A549 (cell line): ENCODE measurements around the gene TFCP2. TPM values are rescaled to one million over a fixed set of nuclear protein-coding genes. Genes with fewer than 3 reads are reported as not detected.

Experiments
- ATAC-seq, 2 experiments: fragments of 200-7000 bp in 1 of 2; fragments of >200 bp in 1 of 2; cut with Nextera tagmentation in 1 of 2; cut with Tn5 transposase in 1 of 2; 3 replicates each; pipeline versions ENCODE4 v1.8.0 to v1.9.1; 2018 to 2020; ENCODE audit warnings: mild to moderate bottlenecking in 1 of 2, moderate library complexity in 1 of 2
- CTCF ChIA-PET: fragments of 300-600 bp; sonication (Branson Sonifier 250); formaldehyde crosslinking; extraction: SDS; loops from one replicate; lab custom pipeline; 2021; ENCODE audit warnings: antibody characterized with exemption, inconsistent platforms; lab: Yijun Ruan, JAX
- POLR2A ChIA-PET: fragments of 350-600 bp; formaldehyde crosslinking; extraction: SDS; loops from one replicate; lab custom pipeline; 2021; ENCODE audit warnings: antibody characterized with exemption, inconsistent platforms; lab: Yijun Ruan, JAX
- DNase-seq, 2 experiments: peaks; one replicate each; pipeline versions ENCODE4 v3.0.0 to v3.0.0-alpha.2; 2011 to 2016; ENCODE audit warnings: low read depth in 1 of 2, low spot score in 1 of 2
- FAIRE-seq: peaks from 2 replicates; lab custom pipeline; 2011; peaks lifted over from hg19 to GRCh38; lab: Jason Lieb, UNC
- H3K27ac ChIP-seq, 2 experiments: fragments of >200 bp; sonication (Bioruptor Twin); formaldehyde crosslinking; 3 replicates each; pipeline ENCODE4 v1.5.1; 2016 to 2017
- H3K4me1 ChIP-seq: fragments of >200 bp; sonication (Bioruptor Twin); formaldehyde crosslinking; 3 replicates; pipeline ENCODE4 v1.6.1; 2016
- H3K4me2 ChIP-seq: fragments of >200 bp; sonication (Bioruptor Twin); formaldehyde crosslinking; 3 replicates; pipeline ENCODE4 v1.6.1; 2016
- H3K4me3 ChIP-seq: fragments of >200 bp; sonication (Bioruptor Twin); formaldehyde crosslinking; 3 replicates; pipeline ENCODE4 v1.5.1; 2016
- H3K9me3 ChIP-seq: fragments of >200 bp; sonication (Bioruptor Twin); formaldehyde crosslinking; 3 replicates; pipeline ENCODE4 v1.6.1; 2016
- BHLHE40 ChIP-seq: IDR thresholded peaks from 2 replicates; pipeline ENCODE4 v1.6.1; 2012; ENCODE audit warnings: low read depth, low read length, inconsistent platforms
- CBX2 ChIP-seq: fragments of 200-600 bp; sonication (generic); IDR thresholded peaks from 2 replicates; pipeline ENCODE4 v1.6.1; 2016; ENCODE audit warnings: low read depth, mild to moderate bottlenecking, borderline replicate concordance
- CEBPB ChIP-seq, 2 experiments: fragments of >200 bp in 1 of 2; sonication (Bioruptor Twin) in 1 of 2; formaldehyde crosslinking in 1 of 2; IDR thresholded peaks; 2 replicates each; pipeline ENCODE4 v1.6.1; 2012 to 2016
- CHD4 ChIP-seq: fragments of 200-600 bp; sonication (generic); IDR thresholded peaks from 2 replicates; pipeline ENCODE4 v1.6.1; 2016; ENCODE audit warnings: antibody characterized with exemption, mild to moderate bottlenecking, borderline replicate concordance
- FOXS1 ChIP-seq: fragments of 250-450 bp; sonication (Bioruptor Pico); IDR thresholded peaks from 2 replicates; pipeline ENCODE4 v1.5.0; 2020; ENCODE audit warnings: mild to moderate bottlenecking, moderate library complexity
- GATA3 ChIP-seq: IDR thresholded peaks from 2 replicates; pipeline ENCODE4 v1.6.1; 2012; ENCODE audit warnings: borderline replicate concordance
- HEYL ChIP-seq: fragments of 250-450 bp; sonication (Bioruptor Pico); IDR thresholded peaks from 2 replicates; pipeline ENCODE4 v1.8.0; 2021; ENCODE audit warnings: mild to moderate bottlenecking, moderate library complexity
- HOXA7 ChIP-seq: fragments of 250-450 bp; sonication (Bioruptor Pico); IDR thresholded peaks from 2 replicates; pipeline ENCODE4 v1.5.0; 2020; ENCODE audit warnings: mild to moderate bottlenecking, moderate library complexity
- HOXB13 ChIP-seq: fragments of 250-450 bp; sonication (Bioruptor Pico); IDR thresholded peaks from 2 replicates; pipeline ENCODE4 v1.5.0; 2020; ENCODE audit warnings: low read depth, mild to moderate bottlenecking, moderate library complexity
- JUNB ChIP-seq: fragments of >200 bp; sonication (Bioruptor Twin); formaldehyde crosslinking; IDR thresholded peaks from 2 replicates; pipeline ENCODE4 v1.6.1; 2016
- KDM5A ChIP-seq: fragments of 200-600 bp; sonication (generic); IDR thresholded peaks from 2 replicates; pipeline ENCODE4 v1.6.1; 2016; ENCODE audit warnings: antibody characterized with exemption, mild to moderate bottlenecking
- MAFK ChIP-seq: fragments of 450-650 bp; IDR thresholded peaks from 2 replicates; pipeline ENCODE4 v1.6.1; 2014; ENCODE audit not compliant: partially characterized antibody
- NFE2L2 ChIP-seq: fragments of 150-350 bp; conservative IDR thresholded peaks from 2 replicates; pipeline ENCODE4 v1.6.1; 2014; ENCODE audit warnings: low read length
- NPAS2 ChIP-seq: fragments of 250-450 bp; sonication (Bioruptor Pico); IDR thresholded peaks from 2 replicates; pipeline ENCODE4 v1.8.0; 2022; ENCODE audit warnings: mild to moderate bottlenecking, moderate library complexity, borderline replicate concordance
- PHF8 ChIP-seq: fragments of 200-600 bp; sonication (generic); IDR thresholded peaks from 2 replicates; pipeline ENCODE4 v1.6.1; 2016; ENCODE audit warnings: low read depth, mild to moderate bottlenecking, antibody characterized with exemption, moderate library complexity, borderline replicate concordance
- POLR2A ChIP-seq: IDR thresholded peaks from 2 replicates; pipeline ENCODE4 v1.6.1; 2012; ENCODE audit warnings: mild to moderate bottlenecking, low read length
- RAD21 ChIP-seq, 2 experiments: fragments of >200 bp in 1 of 2; sonication (Bioruptor Twin) in 1 of 2; formaldehyde crosslinking in 1 of 2; IDR thresholded peaks in 1 of 2; conservative IDR thresholded peaks in 1 of 2; 2 replicates in 1 of 2; 3 replicates in 1 of 2; pipeline ENCODE4 v1.6.1; 2012 to 2018; ENCODE audit warnings: inconsistent platforms in 1 of 2
- RFX5 ChIP-seq: fragments of 450-650 bp; IDR thresholded peaks from 2 replicates; pipeline ENCODE4 v1.7.1; 2014; ENCODE audit warnings: antibody characterized with exemption, mild to moderate bottlenecking, moderate library complexity
- RNF2 ChIP-seq: fragments of 200-600 bp; sonication (generic); IDR thresholded peaks from 2 replicates; pipeline ENCODE4 v1.6.1; 2016; ENCODE audit warnings: low read depth, mild to moderate bottlenecking, antibody characterized with exemption, moderate library complexity, borderline replicate concordance
- TFCP2L1 ChIP-seq: fragments of 250-450 bp; sonication (Bioruptor Pico); IDR thresholded peaks from 2 replicates; pipeline ENCODE4 v1.5.0; 2021; ENCODE audit warnings: mild to moderate bottlenecking
- TP53 ChIP-seq: fragments of 250-450 bp; sonication (Bioruptor Pico); IDR thresholded peaks from 2 replicates; pipeline ENCODE4 v1.5.0; 2021; ENCODE audit warnings: mild to moderate bottlenecking, moderate library complexity
- WGBS: methylation state at CpG from one replicate; pipeline ENCODE4 v1.1.6; 2017; ENCODE audit errors: missing lambda C conversion rate; 5-methylcytosine and 5-hydroxymethylcytosine counted together
- polyA plus RNA-seq, 4 experiments: library from polyadenylated mRNA; depleted of rRNA in 3 of 4; stranded (reverse); fragments of >200 nt; fragmentation: RNase III in 1 of 4; extraction: RNeasy Plus Mini Kit Qiagen cat#74134 plus additional on column Dnase treatment in 1 of 4; gene quantifications; 2 replicates in 3 of 4; 3 replicates in 1 of 4; pipeline ENCODE4 v1.2.3, GENCODE V29; 2011 to 2017
- TF ChIP-seq, protein P1 (sequence below): IDR thresholded peaks from 2 replicates; pipeline ENCODE4 v1.6.1; 2012
- TF ChIP-seq, protein P2 (sequence below): fragments of 250-450 bp; sonication (Bioruptor Pico); IDR thresholded peaks from 2 replicates; pipeline ENCODE4 v1.5.0; 2021; ENCODE audit warnings: mild to moderate bottlenecking, moderate library complexity, borderline replicate concordance
- TF ChIP-seq, protein P3 (sequence below): fragments of >200 bp; sonication (Bioruptor Twin); formaldehyde crosslinking; IDR thresholded peaks from 3 replicates; pipeline ENCODE4 v1.5.1; 2016
- TF ChIP-seq, protein P4 (sequence below): fragments of >200 bp; sonication (Bioruptor Twin); formaldehyde crosslinking; IDR thresholded peaks from 2 replicates; pipeline ENCODE4 v1.6.1; 2016
- TF ChIP-seq, protein P5 (sequence below): fragments of >200 bp; sonication (Bioruptor Twin); formaldehyde crosslinking; IDR thresholded peaks from 3 replicates; pipeline ENCODE4 v1.6.1; 2016
- TF ChIP-seq, protein P6 (sequence below): fragments of 250-450 bp; sonication (Bioruptor Pico); IDR thresholded peaks from 2 replicates; pipeline ENCODE4 v1.5.0; 2020; ENCODE audit warnings: low read depth, mild to moderate bottlenecking, moderate library complexity

TFCP2 gene
- polyA plus RNA-seq, 2 of the 4 experiments (the other 2 are of a cell fraction) = 18.7 to 39.8 TPM

DNA sequence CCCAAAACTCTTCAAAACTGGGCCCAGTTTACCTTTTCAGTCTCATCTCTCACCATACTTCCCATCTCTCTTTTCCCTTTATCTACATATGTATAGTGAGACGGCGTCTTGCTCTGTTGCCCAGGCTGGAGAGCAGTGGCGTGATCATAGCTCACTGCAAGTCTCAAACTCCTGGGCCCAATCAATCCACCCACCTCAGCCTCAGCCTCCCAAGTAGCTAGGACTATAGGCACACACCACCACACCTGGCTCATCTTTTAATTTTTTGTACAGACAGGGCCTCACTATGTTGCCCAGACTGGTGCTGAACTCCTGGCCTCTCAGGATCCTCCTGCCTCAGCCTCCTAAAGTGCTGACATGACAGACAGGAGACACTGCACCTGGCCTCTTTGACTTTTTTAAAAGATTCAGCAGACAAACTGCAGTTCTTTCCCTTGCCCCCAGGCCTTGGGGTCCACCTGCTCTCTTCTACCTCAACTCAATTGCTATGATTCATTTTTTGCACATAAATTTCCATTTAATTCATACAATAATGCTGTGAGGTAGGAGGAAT, 33.6 kb downstream of the TFCP2 start:
- POLR2A ChIA-PET = no interaction called here
- H3K9me3 ChIP-seq = no peaks in the 10 kb centered on the region
- no peak for DNase-seq
- TF ChIP-seq RAD21 (conservative IDR thresholded peaks at IDR 0.05 in 1 of 2, IDR thresholded peaks at IDR 0.05 in 1 of 2) (no peak), MAFK (peak; percentile 71)
- TF ChIP-seq, all 56 proteins: peak for 1
- CTCF ChIA-PET = no interaction called here
- 96% methylated on average over 3 of the region's 3 CpGs for WGBS
- FAIRE-seq (no peak), ATAC-seq (no peak)
- Histone ChIP-seq H3K4me3 (no peak overlapping the region), H3K4me1 (no peaks in the 10 kb centered on the region), H3K4me2 (no peak overlapping the region), H3K27ac (no peak overlapping the region)

DNA sequence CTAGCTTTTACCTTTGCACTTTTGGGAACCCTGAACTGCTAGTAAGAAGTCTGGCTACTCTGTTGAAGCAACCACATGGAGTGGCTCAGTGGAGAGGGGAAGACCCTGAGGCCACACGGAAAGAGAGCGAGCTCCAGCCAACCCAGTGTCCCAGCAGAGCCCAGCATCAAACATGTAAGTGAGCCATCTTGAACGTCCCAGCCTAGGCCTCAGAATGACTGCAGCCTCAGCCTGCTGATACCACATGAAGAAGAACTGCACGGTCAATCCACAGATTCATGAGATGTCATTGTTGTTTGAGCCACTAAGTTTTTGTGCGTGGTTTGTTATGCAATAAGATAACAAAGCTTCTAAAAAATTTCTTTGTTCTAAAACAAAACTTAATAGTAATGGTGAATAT, 40.2 kb downstream of the TFCP2 start:
- no peak for FAIRE-seq
- POLR2A ChIA-PET = no interaction called here
- H3K27ac ChIP-seq = no peak overlapping the region

DNA sequence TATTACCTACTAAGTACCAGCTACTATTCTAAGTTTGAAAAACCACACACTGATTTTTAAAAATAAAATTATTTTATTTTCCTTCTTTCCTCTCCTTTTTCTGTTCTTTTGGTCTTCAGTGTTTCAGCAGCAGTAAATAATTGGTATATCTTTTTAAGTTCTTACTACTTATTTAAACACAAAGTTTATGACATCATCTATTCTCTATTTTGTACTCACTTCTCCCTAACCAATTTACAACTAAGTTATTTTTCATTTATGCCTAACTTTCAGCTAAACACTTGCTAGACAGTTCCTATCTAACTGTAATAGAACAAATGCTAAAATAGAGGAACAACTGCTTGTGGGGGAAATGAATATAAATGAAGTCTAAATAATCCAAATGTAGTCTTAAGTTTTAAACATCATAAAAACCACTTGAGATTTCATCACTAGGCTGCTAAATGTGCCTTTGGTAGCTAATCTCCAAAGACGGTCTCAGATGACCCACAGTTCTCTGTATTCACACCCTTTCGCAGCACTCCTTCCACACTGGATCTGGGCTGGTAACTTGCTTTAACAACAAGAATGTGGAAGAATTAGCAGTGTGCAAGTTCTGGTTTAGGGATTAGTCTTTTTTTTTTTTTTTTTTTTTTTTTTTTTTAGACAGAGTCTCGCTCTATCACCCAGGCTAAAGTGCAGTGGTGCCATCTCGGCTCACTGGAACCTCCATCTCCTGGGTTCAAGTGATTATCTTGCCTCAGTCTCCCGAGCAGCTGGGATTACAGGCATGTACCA, 41.0 kb downstream of the TFCP2 start:
- Histone ChIP-seq H3K9me3 (no peaks in the 10 kb centered on the region), H3K4me1 (peaks cover 9% of the 10 kb centered on the region; the same call in 2 of the 3 replicates), H3K4me3 (no peak overlapping the region), H3K27ac (no peak overlapping the region), H3K4me2 (no peak overlapping the region)
- no peak for ATAC-seq
- WGBS = 93% methylated on average over 5 of the region's 5 CpGs
- TF ChIP-seq POLR2A (no peak), TP53 (CRISPR knock-in tag) (no peak), PHF8 (no peak), JUNB (no peak), RFX5 (no peak), FOXS1 (no peak)
- TF ChIP-seq, protein P1, sequence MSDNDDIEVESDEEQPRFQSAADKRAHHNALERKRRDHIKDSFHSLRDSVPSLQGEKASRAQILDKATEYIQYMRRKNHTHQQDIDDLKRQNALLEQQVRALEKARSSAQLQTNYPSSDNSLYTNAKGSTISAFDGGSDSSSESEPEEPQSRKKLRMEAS = no peak
- TF ChIP-seq, protein P2, sequence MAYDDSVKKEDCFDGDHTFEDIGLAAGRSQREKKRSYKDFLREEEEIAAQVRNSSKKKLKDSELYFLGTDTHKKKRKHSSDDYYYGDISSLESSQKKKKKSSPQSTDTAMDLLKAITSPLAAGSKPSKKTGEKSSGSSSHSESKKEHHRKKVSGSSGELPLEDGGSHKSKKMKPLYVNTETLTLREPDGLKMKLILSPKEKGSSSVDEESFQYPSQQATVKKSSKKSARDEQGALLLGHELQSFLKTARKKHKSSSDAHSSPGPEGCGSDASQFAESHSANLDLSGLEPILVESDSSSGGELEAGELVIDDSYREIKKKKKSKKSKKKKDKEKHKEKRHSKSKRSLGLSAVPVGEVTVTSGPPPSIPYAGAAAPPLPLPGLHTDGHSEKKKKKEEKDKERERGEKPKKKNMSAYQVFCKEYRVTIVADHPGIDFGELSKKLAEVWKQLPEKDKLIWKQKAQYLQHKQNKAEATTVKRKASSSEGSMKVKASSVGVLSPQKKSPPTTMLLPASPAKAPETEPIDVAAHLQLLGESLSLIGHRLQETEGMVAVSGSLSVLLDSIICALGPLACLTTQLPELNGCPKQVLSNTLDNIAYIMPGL = no peak
- ChIA-PET CTCF (interaction anchor here (0.6 to 1.4 kb wide), 3 partner anchors 14 to 202 kb away, joined by 3 to 6 read pairs (median 4); no protein-coding TSS in a partner anchor), POLR2A (no interaction called here)
- FAIRE-seq = no peak
- DNase-seq = no peak

More for the DNA sequence above, 40.2 kb downstream of the TFCP2 start:
- Histone ChIP-seq H3K4me2 (no peak overlapping the region), H3K4me3 (no peak overlapping the region), H3K4me1 (peaks cover 9% of the 10 kb centered on the region; the same call in 2 of the 3 replicates), H3K9me3 (no peaks in the 10 kb centered on the region)
- DNase-seq (no peak), ATAC-seq (no peak)
- 91% methylated on average over 5 of the region's 5 CpGs for WGBS
- no peak for TF ChIP-seq NPAS2 (CRISPR knock-in tag)
- TF ChIP-seq HEYL (CRISPR knock-in tag) = no peak
- TF ChIP-seq HOXA7 (CRISPR knock-in tag) = no peak
- TF ChIP-seq BHLHE40 = no peak
- TF ChIP-seq CEBPB (IDR thresholded peaks at IDR 0.05) = no peak
- no peak for TF ChIP-seq HOXB13
- no peak for TF ChIP-seq RNF2
- TF ChIP-seq NFE2L2 = no peak
- no peak for TF ChIP-seq RFX5
- TF ChIP-seq, protein P3, sequence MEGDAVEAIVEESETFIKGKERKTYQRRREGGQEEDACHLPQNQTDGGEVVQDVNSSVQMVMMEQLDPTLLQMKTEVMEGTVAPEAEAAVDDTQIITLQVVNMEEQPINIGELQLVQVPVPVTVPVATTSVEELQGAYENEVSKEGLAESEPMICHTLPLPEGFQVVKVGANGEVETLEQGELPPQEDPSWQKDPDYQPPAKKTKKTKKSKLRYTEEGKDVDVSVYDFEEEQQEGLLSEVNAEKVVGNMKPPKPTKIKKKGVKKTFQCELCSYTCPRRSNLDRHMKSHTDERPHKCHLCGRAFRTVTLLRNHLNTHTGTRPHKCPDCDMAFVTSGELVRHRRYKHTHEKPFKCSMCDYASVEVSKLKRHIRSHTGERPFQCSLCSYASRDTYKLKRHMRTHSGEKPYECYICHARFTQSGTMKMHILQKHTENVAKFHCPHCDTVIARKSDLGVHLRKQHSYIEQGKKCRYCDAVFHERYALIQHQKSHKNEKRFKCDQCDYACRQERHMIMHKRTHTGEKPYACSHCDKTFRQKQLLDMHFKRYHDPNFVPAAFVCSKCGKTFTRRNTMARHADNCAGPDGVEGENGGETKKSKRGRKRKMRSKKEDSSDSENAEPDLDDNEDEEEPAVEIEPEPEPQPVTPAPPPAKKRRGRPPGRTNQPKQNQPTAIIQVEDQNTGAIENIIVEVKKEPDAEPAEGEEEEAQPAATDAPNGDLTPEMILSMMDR = no peak
- no peak for TF ChIP-seq KDM5A
- TF ChIP-seq, protein P4, sequence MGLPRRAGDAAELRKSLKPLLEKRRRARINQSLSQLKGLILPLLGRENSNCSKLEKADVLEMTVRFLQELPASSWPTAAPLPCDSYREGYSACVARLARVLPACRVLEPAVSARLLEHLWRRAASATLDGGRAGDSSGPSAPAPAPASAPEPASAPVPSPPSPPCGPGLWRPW = no peak
- TF ChIP-seq CHD4 = no peak
- TF ChIP-seq, protein P5, sequence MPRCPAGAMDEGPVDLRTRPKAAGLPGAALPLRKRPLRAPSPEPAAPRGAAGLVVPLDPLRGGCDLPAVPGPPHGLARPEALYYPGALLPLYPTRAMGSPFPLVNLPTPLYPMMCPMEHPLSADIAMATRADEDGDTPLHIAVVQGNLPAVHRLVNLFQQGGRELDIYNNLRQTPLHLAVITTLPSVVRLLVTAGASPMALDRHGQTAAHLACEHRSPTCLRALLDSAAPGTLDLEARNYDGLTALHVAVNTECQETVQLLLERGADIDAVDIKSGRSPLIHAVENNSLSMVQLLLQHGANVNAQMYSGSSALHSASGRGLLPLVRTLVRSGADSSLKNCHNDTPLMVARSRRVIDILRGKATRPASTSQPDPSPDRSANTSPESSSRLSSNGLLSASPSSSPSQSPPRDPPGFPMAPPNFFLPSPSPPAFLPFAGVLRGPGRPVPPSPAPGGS = no peak
- TF ChIP-seq CBX2 = no peak
- TF ChIP-seq, protein P6, sequence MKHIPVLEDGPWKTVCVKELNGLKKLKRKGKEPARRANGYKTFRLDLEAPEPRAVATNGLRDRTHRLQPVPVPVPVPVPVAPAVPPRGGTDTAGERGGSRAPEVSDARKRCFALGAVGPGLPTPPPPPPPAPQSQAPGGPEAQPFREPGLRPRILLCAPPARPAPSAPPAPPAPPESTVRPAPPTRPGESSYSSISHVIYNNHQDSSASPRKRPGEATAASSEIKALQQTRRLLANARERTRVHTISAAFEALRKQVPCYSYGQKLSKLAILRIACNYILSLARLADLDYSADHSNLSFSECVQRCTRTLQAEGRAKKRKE = no peak
- TF ChIP-seq GATA3 = no peak
- no peak for TF ChIP-seq TFCP2L1 (CRISPR knock-in tag)
- CTCF ChIA-PET = interaction anchor here (0.6 to 1.4 kb wide), 3 partner anchors 9 to 28 kb away, joined by 3 to 6 read pairs (median 4); no protein-coding TSS in a partner anchor
